DMS 273 (cell line): ENCODE results near the gene IFT80.
"Not testable (repeated sequence)": the region's sequence is repeated elsewhere in the genome, so short reads cannot be mapped to it uniquely, and the experiment has no call there.

Experiments
- DNase-seq: peaks from one replicate; lab custom pipeline; 2025; ENCODE audit not compliant: unreplicated experiment; lab: John Stamatoyannopoulos, UW

Gene IFT80

GRCh38 chr3:160369784-160370183 is 29.2 kb downstream of the IFT80 start:
- no peak for DNase-seq

- DNase-seq: no peak
Measured at GRCh38 chr3:160368804-160369203, 30.2 kb downstream of the IFT80 start.

GRCh38 chr3:160365869-160366522 is 33.0 kb downstream of the IFT80 start:
- DNase-seq: no peak

- not testable (repeated sequence) for DNase-seq
Measured at GRCh38 chr3:160362896-160363295, 36.1 kb downstream of the IFT80 start.

GRCh38 chr3:160355826-160356225 is 43.2 kb downstream of the IFT80 start:
- DNase-seq: no peak

- no peak for DNase-seq
Measured at GRCh38 chr3:160346511-160346910, 52.5 kb downstream of the IFT80 start.

- DNase-seq: peak; percentile 52
Measured at GRCh38 chr3:160343132-160343531, 55.9 kb downstream of the IFT80 start.

GRCh38 chr3:160340351-160340750 is 58.7 kb downstream of the IFT80 start:
- DNase-seq: no peak

- no peak for DNase-seq
Measured at GRCh38 chr3:160331127-160331937, 67.7 kb downstream of the IFT80 start.

- DNase-seq: no peak
Measured at GRCh38 chr3:160330690-160331089, 68.3 kb downstream of the IFT80 start.

GRCh38 chr3:160330109-160330508 is 68.9 kb downstream of the IFT80 start:
- no peak for DNase-seq

GRCh38 chr3:160326286-160326685 is 72.7 kb downstream of the IFT80 start:
- DNase-seq: not testable (repeated sequence)

GRCh38 chr3:160321821-160322220 is 77.2 kb downstream of the IFT80 start:
- DNase-seq: not testable (repeated sequence)

- DNase-seq: no peak
Measured at GRCh38 chr3:160319322-160319721, 79.7 kb downstream of the IFT80 start.

- no peak for DNase-seq
Measured at GRCh38 chr3:160314995-160315394, 84.0 kb downstream of the IFT80 start.

GRCh38 chr3:160312014-160312624 is 86.9 kb downstream of the IFT80 start:
- no peak for DNase-seq

GRCh38 chr3:160302806-160303205 is 96.2 kb downstream of the IFT80 start:
- DNase-seq: no peak

GRCh38 chr3:160296591-160296990 is 102.4 kb downstream of the IFT80 start:
- no peak for DNase-seq

GRCh38 chr3:160291909-160292299 is 107.1 kb downstream of the IFT80 start:
- peak; percentile 25 for DNase-seq

GRCh38 chr3:160291290-160291908 is 107.6 kb downstream of the IFT80 start:
- no peak for DNase-seq

- DNase-seq: peak; percentile 11
Measured at GRCh38 chr3:160287666-160288065, 111.4 kb downstream of the IFT80 start.

- DNase-seq: no peak
Measured at GRCh38 chr3:160286231-160286630, 112.8 kb downstream of the IFT80 start.
